Epithelial cell of proximal tubule (primary cell): Measurements from ENCODE around the gene APBB1. TPM values are rescaled to one million over a fixed set of nuclear protein-coding genes. Genes with fewer than 3 reads are reported as not detected.

Experiments used
- DNase-seq: peaks from one replicate; pipeline ENCODE4 v3.0.0-alpha.2; 2011; ENCODE audit warnings: low read depth
- H3K4me3 ChIP-seq: 2 replicates; pipeline ENCODE4 v1.5.1; 2011; ENCODE audit warnings: low read depth, mild to moderate bottlenecking, low read length
- CTCF ChIP-seq: conservative IDR thresholded peaks from 2 replicates; pipeline ENCODE4 v1.5.1; 2012; ENCODE audit warnings: low read depth, mild to moderate bottlenecking, low read length
- total RNA-seq: library from RNA; depleted of rRNA; stranded (reverse); fragments of >200 nt; gene quantifications from 2 replicates; pipeline ENCODE4 v1.2.3, GENCODE V29; 2015

Gene APBB1
- total RNA-seq, 1 donor from 2014 or later: 24.7 TPM

GRCh38 chr11:6365659-6366058 is 53.2 kb downstream of the APBB1 start:
- DNase-seq: no peak
- no peak for TF ChIP-seq CTCF
- H3K4me3 ChIP-seq: no peak overlapping the region

GRCh38 chr11:6362873-6363678 is 55.8 kb downstream of the APBB1 start:
- H3K4me3 ChIP-seq: no peak overlapping the region
- DNase-seq: no peak
- peak; percentile 96 for TF ChIP-seq CTCF

GRCh38 chr11:6362185-6362872 is 56.6 kb downstream of the APBB1 start:
- TF ChIP-seq CTCF: no peak
- H3K4me3 ChIP-seq: no peak overlapping the region
- DNase-seq: no peak

GRCh38 chr11:6360183-6360582 is 58.7 kb downstream of the APBB1 start:
- no peak for DNase-seq
- TF ChIP-seq CTCF: no peak

GRCh38 chr11:6357222-6357621 is 61.7 kb downstream of the APBB1 start:
- no peak for TF ChIP-seq CTCF
- DNase-seq: peak; percentile 74
- H3K4me3 ChIP-seq: no peak overlapping the region

More at GRCh38 chr11:6360183-6360582, 58.7 kb downstream of the APBB1 start:
- no peak overlapping the region for H3K4me3 ChIP-seq

- no peak for TF ChIP-seq CTCF
- DNase-seq: no peak
- H3K4me3 ChIP-seq: no peak overlapping the region
Measured at GRCh38 chr11:6356503-6357055, 62.3 kb downstream of the APBB1 start.
